ENCODE results near the gene TSPAN7.

Gene TSPAN7

DNA sequence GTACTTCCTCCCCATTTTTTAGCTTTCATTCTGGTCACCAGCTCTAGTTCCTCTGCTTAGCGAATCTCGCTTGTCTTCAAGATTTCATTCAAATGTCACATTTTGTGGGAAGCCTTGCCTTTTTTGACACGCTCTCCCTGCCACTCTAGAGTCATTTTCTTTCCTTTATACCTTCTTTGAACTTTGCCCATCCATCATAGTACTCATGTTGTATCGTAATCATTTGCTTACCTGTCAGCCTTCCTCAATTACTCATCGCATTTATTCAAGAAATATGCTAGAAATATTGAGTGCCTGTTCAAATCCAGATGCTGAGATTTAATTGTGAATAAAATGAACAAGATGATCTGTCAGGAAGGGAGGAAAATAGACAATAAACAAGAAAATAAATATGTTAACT is 21.8 kb downstream of the TSPAN7 start:
- in situ Hi-C loops (cut with MboI; ENCODE audit: low sequenced_read_pairs) = no loop called here

DNA sequence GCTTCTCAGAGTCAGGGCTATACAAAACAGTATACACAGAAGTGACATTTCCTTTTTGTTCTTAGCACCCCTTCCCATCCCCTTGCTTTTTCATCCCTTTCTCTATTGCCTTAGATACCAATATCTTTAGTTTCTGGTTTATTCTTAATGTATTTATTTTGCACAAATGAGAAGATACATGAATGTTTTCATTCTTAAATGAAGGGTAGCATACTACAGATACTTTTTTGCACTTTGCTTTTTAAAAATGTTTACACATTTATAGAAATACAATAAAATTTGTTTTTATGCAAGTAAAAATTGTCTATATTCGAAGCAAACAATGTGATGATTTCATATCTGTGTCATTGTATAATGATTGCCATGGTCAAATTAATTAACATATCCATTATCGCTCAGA is 33.1 kb downstream of the TSPAN7 start:
- in situ Hi-C loops (cut with MboI; ENCODE audit: low sequenced_read_pairs) = no loop called here

DNA sequence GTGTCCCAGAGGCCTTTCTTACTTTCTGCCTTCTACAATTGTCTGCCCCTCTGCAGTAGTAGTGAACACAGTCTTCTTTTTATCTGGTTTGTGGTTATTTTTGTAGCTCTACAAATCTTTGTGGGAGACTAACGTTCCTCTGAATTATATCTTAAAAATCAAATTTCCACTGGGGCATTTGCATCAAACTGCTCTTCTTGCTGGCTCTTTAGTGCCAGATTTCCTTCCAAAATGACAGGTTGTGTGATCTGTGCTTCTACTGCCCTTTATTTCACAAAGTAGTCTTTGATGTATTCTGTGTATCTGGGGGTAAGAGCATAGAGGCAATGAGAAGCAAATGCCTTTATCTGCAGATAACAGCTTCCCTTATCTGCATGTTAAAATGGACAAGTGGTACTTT is 34.5 kb downstream of the TSPAN7 start:
- in situ Hi-C loops (cut with MboI; ENCODE audit: low sequenced_read_pairs) = no loop called here

DNA sequence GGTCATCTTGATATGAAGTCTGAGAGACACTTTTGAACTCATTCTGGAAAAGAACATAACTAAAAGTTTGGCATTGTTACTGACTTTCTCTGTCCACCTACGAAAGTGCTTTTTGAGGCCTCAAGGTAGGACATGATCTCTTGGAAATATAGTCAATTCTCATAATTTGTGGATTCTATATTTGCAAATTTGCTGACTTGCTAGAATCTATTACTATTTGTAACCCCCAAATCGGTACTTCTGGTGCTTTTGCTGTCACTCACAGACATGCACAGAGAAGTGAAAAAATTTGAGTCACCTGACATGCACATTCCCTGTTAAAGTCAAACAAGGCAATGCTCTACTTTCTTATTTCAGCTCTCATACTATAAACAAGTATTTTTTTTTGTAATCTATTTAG is 35.6 kb downstream of the TSPAN7 start:
- in situ Hi-C loops (cut with MboI; ENCODE audit: low sequenced_read_pairs) = no loop called here

DNA sequence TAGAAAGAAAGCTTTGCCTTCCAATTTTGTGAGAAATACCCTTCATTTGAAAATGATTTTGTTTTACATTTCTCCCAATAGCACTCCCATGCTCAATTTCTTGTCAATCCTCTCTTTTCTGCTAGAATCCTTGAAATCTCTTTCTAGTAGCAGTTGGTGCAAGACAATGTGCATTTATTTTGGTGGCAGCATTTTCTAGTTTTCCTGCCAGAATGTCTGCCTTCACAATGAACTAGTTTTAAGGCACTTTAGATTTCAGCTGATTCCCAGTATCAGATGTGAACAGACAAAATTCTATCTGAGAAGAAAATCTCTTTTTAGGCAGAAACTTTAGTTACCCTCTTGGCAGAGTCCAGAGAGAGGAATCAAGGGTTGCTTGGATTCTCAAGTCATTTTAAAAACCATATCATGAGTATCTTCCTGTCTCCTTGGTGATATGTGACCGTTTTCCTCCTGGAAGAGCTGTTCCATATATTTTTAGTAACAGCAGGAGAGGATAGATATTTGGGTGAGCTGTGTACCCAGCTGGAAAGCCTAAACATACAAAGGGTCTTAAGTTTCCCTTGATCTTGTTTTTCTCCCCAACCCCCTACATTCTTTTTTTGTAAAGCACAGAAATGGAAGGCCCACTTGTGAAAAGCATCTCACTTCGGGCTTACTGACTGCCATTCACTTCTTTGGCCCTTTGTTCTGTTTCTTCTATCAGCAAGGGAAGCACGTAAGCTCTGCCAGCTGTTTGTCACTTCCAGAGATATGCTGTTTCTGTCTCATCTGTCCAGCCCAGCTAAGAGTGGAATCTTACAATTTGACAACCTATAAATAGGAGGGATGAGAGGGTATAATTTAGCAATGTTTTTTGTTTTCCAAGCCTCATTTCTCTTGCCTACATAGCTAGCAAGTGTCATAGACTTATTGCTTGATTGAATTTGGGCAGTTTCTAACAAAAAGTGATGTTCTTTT is 38.7 kb downstream of the TSPAN7 start:
- in situ Hi-C loops (cut with MboI; ENCODE audit: low sequenced_read_pairs) = no loop called here

DNA sequence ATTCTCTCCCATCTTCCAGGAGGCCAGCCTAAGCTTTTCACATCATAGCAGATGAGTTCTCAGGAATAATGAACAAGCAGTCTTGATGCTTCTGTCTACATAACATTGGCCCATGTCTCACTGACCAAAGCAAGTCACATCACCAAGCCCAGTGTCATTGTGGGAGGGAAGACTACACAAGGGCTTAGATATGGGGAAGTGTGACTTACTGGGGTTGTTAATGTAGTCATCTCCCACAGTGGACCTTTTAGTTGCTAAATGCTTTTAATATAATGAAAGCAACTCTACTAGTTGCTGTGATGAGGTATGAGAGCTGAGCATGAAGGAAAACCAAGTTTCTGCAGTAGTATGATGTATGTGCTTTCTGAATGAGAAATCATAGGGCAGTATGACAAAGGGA is 40.5 kb downstream of the TSPAN7 start:
- in situ Hi-C loops (cut with MboI; ENCODE audit: low sequenced_read_pairs) = no loop called here

DNA sequence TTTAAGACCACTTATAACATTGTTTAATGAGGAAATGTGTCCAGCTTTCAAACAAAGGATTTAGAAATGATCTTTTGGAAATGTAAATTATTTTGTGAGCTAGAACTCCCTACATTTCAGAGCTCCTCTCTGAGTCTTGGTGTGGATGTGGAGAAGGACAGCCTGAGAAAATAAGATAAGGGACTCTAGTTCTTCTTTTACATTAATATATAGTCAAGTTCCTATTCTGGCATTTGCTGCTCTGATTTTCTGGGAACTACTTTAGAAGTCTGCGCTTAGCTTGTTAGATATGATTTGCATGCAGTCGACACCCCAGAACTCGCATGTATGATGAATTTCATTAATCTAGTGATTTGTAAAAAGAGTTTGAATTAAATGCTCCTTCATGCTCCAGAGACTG is 45.5 kb downstream of the TSPAN7 start:
- in situ Hi-C loops (cut with MboI; ENCODE audit: low sequenced_read_pairs) = no loop called here

DNA sequence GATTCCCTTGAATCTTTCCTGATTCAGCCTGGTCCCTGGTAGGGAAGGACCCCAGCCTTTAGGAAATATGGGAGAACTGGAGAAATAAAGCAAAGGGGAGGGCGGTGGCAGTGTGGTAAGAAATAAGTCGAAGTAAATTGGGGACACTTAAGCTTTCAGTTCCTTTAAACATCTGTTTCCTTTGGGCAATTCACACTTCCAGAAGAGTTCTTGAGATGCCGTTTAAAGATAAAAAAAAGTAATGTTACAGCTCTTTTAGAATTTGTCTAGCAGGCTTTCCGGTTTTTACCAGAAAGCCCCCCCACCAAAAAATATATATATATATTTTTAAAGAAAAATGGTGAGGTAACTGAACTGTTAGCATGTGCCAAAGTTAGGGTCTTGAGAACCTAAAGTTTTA is 46.6 kb downstream of the TSPAN7 start:
- in situ Hi-C loops (cut with MboI; ENCODE audit: low sequenced_read_pairs) = no loop called here

DNA sequence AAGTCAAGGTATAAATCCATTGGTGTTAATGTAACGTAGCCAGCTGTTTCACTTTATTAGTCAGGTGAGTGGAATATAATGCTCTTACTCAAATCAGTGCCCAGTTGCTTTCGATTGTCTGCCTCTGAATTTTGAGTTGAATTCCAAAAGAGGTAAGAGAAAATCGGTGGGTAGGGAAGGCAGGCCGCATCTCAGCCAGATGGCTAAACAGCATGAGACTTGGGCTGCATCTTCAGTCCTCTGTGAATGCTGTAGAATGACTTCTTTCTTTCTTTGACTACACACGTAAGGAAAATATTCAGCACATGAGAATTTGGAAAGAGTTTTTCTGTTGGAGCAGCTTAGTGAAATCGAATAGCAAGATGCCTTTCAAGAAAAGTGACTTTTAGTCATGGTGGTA is 49.5 kb downstream of the TSPAN7 start:
- in situ Hi-C loops (cut with MboI; ENCODE audit: low sequenced_read_pairs) = no loop called here

DNA sequence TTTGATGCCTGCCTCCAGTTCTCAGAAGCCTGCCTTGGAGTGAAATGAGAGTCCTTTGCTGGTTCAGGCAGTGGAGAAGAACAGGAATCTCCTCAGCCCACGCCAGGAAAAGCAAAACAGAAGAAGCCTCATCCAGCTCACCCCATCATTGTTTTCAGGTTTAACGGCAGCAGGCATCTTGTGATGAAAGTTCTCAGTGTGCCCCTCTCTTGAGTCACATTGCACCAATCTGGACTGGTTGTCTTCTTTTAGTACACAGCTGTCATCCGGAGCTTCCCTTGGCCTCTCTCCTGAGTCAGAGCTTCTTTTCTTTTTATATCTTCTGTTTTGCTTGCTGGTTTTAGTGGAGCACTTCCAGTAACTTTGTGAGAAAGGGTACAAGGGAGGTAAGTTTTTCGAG is 50.9 kb downstream of the TSPAN7 start:
- in situ Hi-C loops (cut with MboI; ENCODE audit: low sequenced_read_pairs) = no loop called here

DNA sequence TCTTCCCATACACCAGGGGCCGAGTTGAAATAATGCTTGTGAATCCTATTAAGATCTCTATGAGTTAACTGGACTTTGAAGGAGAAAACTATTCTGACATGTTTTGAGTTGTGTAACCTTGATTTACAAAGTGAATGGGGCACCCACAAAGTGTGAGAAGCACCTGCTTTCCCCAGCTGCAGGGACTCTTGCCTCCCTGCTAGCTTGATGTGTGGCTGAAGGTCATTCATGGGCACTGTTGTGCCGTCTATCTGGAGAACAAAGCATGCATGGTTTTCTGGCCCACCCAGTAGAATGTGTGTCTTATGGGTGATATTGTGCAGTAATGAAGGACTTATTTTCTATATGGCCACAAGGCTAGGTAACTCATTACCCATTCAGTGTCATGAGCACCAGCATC is 53.1 kb downstream of the TSPAN7 start:
- in situ Hi-C loops (cut with MboI; ENCODE audit: low sequenced_read_pairs) = no loop called here

DNA sequence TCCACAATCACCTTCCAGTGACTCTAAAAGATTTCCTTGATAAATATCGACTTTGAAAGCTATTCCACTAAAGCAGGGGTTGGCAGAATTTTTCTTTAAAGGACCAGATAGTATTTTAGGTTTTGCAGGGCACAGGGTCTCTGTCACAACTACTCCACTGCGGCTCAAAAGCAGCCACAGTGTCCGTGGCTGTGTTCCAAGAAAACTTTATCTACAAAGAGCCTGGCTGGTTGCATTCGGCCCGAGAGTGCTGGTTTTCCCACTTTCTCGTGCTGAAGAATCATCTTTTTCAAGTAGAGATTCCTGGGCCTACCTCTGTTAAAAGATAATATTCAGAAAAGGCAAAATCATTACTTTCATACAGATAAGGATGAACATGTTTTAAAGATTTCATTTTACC is 55.6 kb downstream of the TSPAN7 start:
- in situ Hi-C loops (cut with MboI; ENCODE audit: low sequenced_read_pairs) = no loop called here

DNA sequence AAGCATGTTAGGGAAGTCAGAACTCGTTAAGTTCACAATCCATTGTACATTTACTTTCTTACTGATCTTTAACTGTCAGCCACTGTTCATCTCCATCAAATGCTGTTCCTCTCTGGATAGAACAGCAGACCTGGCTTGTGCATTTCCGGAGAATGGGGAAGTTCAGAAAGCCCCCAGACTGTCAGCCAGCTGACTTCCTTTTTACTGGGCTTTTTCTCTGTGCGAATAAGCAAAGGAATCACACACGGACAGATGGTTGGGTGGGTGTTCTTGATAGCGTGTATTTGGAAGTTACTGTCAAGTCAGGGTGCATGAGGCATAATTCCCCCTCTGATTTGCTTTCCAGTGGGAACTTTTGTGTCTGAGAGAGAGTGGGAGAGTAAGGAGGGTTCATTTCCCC is 56.8 kb downstream of the TSPAN7 start:
- in situ Hi-C loops (cut with MboI; ENCODE audit: low sequenced_read_pairs) = no loop called here

DNA sequence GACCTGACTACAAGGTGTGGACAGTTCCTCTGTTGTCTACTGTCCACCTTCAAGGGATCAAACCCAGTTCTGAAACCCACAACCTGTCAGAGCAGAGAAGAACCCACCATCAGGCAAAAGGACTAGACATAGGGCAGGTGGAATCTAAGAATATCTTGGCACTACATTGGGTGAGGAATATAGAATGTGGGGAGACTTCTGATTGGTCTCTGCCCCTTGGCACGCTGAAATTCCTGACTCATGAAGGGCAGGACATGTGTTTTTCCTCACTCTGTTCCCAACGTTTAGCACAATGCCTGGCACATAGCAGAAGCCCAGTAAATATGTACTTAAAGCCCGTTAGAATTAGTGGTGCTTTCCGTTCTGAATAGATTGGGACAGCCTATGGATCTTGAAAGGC is 59.3 kb downstream of the TSPAN7 start:
- in situ Hi-C loops (cut with MboI; ENCODE audit: low sequenced_read_pairs) = no loop called here

DNA sequence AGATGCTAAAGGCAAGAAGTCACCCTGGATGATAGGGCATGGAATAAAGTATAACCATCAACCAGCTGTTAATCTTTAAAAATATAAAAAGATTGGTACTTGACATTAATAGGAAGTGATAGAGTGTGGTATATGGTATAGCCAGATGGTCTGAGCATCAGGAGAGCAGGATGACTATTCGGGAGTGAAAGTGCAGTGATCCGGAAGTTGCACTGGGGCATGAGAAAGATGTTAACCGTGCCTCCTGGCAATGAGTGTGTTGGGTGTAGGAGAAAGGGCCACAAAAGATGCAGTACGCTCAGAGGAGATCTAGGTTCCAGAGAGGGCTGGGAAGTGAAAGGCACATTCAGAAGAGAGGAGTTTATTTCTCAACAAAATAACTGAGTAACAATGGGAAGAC is 65.0 kb downstream of the TSPAN7 start:
- in situ Hi-C loops (cut with MboI; ENCODE audit: low sequenced_read_pairs) = no loop called here

DNA sequence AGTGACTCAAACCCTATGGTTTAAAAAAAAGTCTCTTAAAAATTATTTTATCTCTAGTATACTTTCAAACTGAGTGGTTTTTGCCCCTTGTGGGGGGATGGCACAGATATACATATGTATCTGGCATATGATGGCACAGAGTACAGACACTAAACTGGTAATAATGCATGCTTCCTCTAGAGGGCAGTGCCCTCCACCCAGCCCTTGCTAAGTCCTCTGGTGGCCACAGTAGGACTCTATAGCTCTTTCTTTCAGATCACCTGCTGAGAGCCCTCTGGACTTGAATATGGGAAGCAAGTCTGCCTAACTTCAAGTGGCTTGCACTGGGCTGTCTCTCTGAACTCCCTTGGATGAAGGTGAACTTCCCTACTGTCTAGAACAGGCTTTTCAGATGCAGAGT is 66.3 kb downstream of the TSPAN7 start:
- in situ Hi-C loops (cut with MboI; ENCODE audit: low sequenced_read_pairs) = no loop called here

DNA sequence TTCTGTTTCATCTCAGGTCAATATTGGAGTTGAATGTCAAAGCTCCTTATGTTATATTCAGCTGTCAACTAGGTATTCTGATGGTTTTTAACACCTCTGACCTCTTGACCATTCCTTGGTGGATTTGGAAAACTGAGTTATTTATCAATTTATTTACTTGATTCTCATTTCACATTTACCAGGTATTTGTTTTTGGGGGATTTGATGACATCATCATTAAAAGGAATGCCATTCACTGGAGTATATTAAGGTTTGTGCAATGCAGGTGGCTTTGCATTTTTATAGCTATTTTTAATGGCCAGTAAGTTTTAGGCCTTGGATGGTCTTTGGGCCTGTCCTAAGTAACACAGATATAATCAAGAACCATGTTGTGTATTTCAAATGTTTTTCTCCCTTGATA is 67.2 kb downstream of the TSPAN7 start:
- in situ Hi-C loops (cut with MboI; ENCODE audit: low sequenced_read_pairs) = no loop called here

DNA sequence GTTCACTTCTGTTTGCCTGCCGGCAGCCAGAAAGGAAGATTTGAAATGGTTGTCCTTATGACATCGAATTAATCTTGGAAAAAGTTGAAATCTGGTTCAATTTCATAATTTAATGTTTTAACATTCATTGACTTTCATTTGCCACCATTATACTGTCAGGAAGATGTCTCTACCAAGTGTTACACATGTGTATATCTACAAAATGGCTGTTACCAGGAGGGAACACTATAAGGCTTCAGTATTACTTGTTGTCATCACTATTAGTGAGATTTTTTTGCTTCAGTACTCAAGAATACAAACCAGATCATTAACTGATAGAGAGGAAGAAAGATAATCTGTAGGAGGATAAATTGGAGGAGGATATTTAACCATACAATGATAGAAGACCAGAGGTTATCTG is 71.2 kb downstream of the TSPAN7 start:
- in situ Hi-C loops (cut with MboI; ENCODE audit: low sequenced_read_pairs) = no loop called here

DNA sequence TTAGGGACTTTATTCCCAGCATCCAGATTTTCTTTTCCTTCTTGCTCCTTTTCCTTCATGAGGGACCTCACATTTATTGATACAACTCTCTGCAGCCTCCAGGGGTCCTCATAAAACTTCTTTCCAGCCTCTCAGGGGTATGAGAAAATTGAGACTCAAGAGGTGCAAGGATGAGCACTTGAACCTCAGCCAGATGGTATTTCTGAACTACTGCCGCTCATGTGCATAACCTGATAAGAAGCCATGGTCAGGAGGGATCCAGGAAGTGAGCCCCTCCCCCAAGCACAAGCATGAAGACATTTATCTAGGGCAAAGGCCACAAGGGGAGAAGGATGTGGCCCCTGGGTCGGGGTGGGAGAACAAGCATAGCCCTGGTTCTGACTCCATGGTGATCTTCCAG is 73.3 kb downstream of the TSPAN7 start:
- in situ Hi-C loops (cut with MboI; ENCODE audit: low sequenced_read_pairs) = no loop called here

DNA sequence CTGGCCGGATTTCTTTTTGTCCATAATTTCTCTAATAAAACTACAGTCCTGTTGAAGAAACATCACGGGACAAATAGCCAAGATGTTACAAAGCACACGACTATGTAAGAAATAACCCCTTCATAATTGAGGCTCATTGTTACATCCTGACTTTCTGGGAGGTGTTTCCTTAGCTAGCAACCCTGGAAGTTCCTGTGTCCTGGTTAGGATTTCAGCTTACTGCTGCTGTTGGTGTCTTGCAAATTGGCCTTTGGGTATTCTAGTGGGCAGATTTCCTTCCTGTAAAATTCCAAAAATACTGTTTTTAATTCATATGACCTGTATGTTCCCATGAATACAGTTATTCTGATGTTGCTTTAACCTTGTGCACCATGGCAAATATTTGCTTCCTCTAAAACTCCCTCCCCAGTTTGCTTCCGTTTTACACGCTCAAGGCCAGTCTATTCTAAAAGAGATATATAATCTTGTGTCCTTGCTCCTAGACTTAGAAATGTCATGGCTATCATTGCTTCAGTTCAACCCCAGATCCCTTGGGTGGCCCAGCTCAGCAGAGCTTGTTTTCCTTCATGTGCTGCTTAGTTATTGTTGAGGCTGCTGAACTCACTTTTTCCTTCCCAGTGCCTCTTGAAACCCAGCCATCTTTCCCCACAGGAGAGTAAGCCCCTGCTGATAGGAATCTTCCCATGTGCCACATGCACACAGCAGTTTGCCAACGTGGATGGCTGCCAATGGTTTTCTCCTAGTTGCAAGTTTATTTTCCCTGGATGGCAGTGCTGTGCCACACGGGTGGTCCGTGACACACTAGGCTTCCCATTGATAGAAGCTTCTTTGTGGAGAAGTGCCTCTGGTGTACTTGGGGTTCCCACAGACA is 75.8 kb downstream of the TSPAN7 start:
- in situ Hi-C loops (cut with MboI; ENCODE audit: low sequenced_read_pairs) = no loop called here

DNA sequence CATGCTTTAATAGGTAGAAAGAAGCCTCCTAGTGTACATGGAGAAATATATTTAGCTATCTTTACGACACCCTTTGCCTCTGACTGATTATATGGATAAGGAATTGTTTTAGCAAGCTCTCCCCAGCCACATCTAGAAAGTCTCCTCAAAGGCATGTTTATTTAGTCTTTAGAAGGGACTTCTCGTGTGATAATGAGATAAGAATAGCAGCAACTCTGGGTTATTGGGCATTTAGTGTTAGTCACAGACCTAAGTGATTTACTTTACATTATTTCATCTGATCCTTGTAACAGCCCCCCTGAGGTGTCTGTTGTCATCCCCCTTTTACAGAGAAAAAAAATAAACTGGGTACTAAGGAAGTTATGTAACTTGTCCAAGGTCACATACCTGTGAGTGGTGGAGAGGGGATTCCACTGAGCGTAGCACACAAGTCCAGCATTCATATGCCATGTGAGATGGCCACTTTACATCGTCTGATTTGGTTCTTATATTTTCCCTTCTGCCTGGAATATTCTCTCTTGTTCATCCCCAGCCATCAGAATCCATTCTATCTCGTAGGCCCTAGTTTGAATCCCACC is 77.7 kb downstream of the TSPAN7 start:
- in situ Hi-C loops (cut with MboI; ENCODE audit: low sequenced_read_pairs) = no loop called here

DNA sequence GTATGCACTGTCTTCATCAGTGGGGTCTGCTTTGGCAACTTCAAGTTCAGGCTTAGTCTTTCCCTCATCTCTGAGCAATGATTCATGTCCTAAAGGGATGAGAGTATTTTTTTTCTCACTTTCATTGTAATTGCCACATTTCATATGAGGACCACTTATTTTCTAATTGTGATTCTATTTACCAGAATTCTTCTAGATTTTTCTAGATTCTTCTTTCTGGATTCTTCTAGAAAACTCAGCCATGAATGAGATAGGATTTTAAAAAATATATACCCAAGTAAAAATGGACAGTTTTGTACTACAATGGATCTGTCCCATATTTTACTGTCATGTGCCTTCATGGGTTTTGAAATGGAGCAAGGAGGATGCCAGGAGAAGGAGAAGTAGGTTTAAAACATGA is 78.4 kb downstream of the TSPAN7 start:
- in situ Hi-C loops (cut with MboI; ENCODE audit: low sequenced_read_pairs) = no loop called here
